Thyroid gland (tissue), 4 donors: Measurements from ENCODE around the gene SLC9B1. TPM values are rescaled to one million over a fixed set of nuclear protein-coding genes. Genes with fewer than 3 reads are reported as not detected.
"Not testable (repeated sequence)": the region's sequence is repeated elsewhere in the genome, so short reads cannot be mapped to it uniquely, and the experiment has no call there.

Experiments
- DNase-seq, 2 donors: peaks; one replicate each; pipeline ENCODE4 v3.0.0-alpha.2; 2019
- H3K27ac ChIP-seq, 3 donors: fragments of 200-600 bp; sonication (generic); 1 replicate in 2 of 3; 2 replicates in 1 of 3; pipeline ENCODE4 v1.5.1; 2016 to 2019; ENCODE audit warnings: mild to moderate bottlenecking in 1 of 3, moderate library complexity in 1 of 3
- H3K27me3 ChIP-seq: fragments of 200-600 bp; sonication (generic); one replicate; pipeline ENCODE4 v1.5.1; 2019
- H3K36me3 ChIP-seq, 2 donors: fragments of 200-600 bp; sonication (generic); one replicate each; pipeline ENCODE4 v1.5.1; 2016 to 2019
- H3K4me1 ChIP-seq, 2 donors: fragments of 200-600 bp; sonication (generic); one replicate each; pipeline ENCODE4 v1.5.1; 2017 to 2019
- H3K4me3 ChIP-seq, 3 donors: fragments of 200-600 bp; sonication (generic); replicated peaks in 1 of 3; 1 replicate in 2 of 3; 2 replicates in 1 of 3; pipeline ENCODE4 v1.5.1; 2016; ENCODE audit warnings: mild to moderate bottlenecking in 1 of 3
- H3K9me3 ChIP-seq: fragments of 200-600 bp; sonication (generic); one replicate; pipeline ENCODE4 v1.5.1; 2017
- POLR2A ChIP-seq, 2 donors: fragments of 450-650 bp; IDR thresholded peaks; one replicate each; pipeline ENCODE4 v1.6.1; 2017; ENCODE audit warnings: antibody characterized with exemption in 2 of 2, mild to moderate bottlenecking in 2 of 2, moderate library complexity in 1 of 2
- WGBS, 2 donors: methylation state at CpG; one replicate each; pipeline ENCODE4 v1.1.5; 2017; 5-methylcytosine and 5-hydroxymethylcytosine counted together
- intact Hi-C: fragments of 100-400 bp; cut with DNase I; formaldehyde crosslinking; loops from one replicate; pipeline ENCODE4 v1.15.1; 2023
- total RNA-seq, 4 donors: library from RNA; depleted of rRNA; stranded (reverse); fragments of >200 nt; gene quantifications; one replicate each; pipeline ENCODE4 v1.2.3, GENCODE V29; 2016
- TF ChIP-seq, protein P1 (sequence below), 6 experiments: fragments of 200-600 bp in 3 of 6; fragments of 450-650 bp in 3 of 6; sonication (generic) in 3 of 6; IDR thresholded peaks; one replicate each; pipeline ENCODE4 v1.5.1; 2016 to 2019; ENCODE audit warnings: antibody characterized with exemption in 6 of 6, mild to moderate bottlenecking in 2 of 6, inconsistent platforms in 1 of 6, moderate library complexity in 1 of 6

Gene SLC9B1
- total RNA-seq, 4 donors from 2014 or later: 0.45 to 1.2 (median 0.79) TPM

DNA sequence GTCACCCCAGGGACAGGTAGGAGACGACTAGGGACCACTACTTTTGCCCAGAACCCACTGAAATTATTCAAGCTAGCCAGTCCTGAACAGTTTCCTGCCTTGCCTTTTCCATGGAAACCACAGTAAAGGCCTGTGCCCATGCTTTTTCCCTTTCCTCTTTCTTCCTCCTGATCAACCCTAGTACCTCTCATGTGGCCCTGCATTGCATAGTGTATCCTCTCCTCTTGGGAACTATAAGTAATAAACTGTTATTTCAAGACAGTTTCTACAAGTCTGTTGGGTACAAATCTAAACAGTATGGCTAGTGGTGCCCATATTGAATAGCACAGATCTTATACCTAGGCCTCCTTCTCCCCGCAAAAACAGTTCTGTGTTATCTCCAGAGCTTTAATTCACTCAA lies 136.2 kb downstream of the SLC9B1 start:
- TF ChIP-seq POLR2A (IDR thresholded peaks at IDR 0.05): no peak
- TF ChIP-seq, protein P1, sequence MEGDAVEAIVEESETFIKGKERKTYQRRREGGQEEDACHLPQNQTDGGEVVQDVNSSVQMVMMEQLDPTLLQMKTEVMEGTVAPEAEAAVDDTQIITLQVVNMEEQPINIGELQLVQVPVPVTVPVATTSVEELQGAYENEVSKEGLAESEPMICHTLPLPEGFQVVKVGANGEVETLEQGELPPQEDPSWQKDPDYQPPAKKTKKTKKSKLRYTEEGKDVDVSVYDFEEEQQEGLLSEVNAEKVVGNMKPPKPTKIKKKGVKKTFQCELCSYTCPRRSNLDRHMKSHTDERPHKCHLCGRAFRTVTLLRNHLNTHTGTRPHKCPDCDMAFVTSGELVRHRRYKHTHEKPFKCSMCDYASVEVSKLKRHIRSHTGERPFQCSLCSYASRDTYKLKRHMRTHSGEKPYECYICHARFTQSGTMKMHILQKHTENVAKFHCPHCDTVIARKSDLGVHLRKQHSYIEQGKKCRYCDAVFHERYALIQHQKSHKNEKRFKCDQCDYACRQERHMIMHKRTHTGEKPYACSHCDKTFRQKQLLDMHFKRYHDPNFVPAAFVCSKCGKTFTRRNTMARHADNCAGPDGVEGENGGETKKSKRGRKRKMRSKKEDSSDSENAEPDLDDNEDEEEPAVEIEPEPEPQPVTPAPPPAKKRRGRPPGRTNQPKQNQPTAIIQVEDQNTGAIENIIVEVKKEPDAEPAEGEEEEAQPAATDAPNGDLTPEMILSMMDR (IDR thresholded peaks at IDR 0.05): no peak
- intact Hi-C loops: no loop called here

DNA sequence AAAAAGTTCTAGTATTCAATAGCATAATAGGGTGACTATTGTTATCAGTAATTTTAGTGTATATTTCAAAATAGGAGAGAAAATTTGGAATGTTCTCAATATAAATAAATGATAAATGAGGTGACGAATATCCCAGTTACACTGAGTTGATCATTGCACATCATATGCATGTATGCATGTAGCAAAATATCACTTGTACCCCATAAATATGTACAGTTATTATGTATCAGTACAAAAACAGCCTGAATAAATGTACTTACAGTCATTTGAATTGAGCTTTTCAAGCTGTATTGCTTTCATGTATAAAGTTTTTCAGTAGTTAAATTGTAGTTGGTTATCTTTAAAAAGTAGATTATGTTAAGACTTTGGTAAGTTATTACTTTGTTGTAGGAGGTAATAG lies 138.2 kb downstream of the SLC9B1 start:
- TF ChIP-seq POLR2A (IDR thresholded peaks at IDR 0.05): no peak
- TF ChIP-seq, protein P1 (IDR thresholded peaks at IDR 0.05): no peak

More for the DNA sequence above, 136.2 kb downstream of the SLC9B1 start:
- Histone ChIP-seq H3K9me3 (no peaks in the 10 kb centered on the region), H3K4me3 (no peak overlapping the region), H3K4me1 (peaks cover 0 to 3% of the 10 kb centered on the region in 2 donors), H3K27me3 (no peaks in the 10 kb centered on the region), H3K27ac (no peak overlapping the region), H3K36me3 (no peaks in the 10 kb centered on the region)
- WGBS, 2 donors: 94 to 99% methylated on average over 2 of the region's 2 CpGs
- DNase-seq: no peak

DNA sequence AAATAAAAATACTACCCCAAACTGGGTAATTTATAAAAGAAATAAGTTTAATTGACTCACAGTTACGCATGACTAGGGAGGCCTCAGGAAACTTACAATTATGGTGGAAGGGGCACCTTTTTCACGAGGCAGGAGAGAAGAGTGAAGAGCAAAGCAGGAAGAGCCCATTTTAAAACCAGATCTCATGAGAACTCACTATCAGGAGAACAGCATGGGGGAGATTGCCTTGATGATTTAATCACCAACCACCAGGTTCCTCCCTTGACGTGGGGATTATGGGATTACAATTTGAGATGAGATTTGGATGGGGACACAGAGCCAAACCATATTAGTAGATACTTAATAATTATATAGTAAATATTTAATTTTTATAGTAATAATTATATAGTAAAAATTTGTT lies 140.6 kb downstream of the SLC9B1 start:
- intact Hi-C loops: no loop called here
- no peaks in the 10 kb centered on the region for H3K9me3 ChIP-seq
- TF ChIP-seq, protein P1 (IDR thresholded peaks at IDR 0.05): no peak
- TF ChIP-seq POLR2A (IDR thresholded peaks at IDR 0.05): no peak
- no peaks in the 10 kb centered on the region for H3K36me3 ChIP-seq
- H3K27me3 ChIP-seq: no peaks in the 10 kb centered on the region
- H3K27ac ChIP-seq: no peak overlapping the region
- no peak overlapping the region for H3K4me3 ChIP-seq
- 92 to 95% methylated on average over 3 of the region's 3 CpGs for WGBS, 2 donors
- peaks cover 0 to 7% of the 10 kb centered on the region in 2 donors for H3K4me1 ChIP-seq
- DNase-seq: no peak

More for the DNA sequence above, 138.2 kb downstream of the SLC9B1 start:
- H3K27ac ChIP-seq: no peak overlapping the region
- H3K27me3 ChIP-seq: no peaks in the 10 kb centered on the region
- intact Hi-C loops: no loop called here
- H3K9me3 ChIP-seq: no peaks in the 10 kb centered on the region
- DNase-seq: no peak
- no peak overlapping the region for H3K4me3 ChIP-seq
- peaks cover 0 to 7% of the 10 kb centered on the region in 2 donors for H3K4me1 ChIP-seq
- WGBS, 2 donors: 94 to 96% methylated on average over 1 of the region's 1 CpG
- no peaks in the 10 kb centered on the region for H3K36me3 ChIP-seq

GRCh38 chr4:102878349-102878748 lies 141.2 kb downstream of the SLC9B1 start:
- H3K9me3 ChIP-seq, H3K27me3 ChIP-seq, H3K4me3 ChIP-seq, DNase-seq, H3K4me1 ChIP-seq, intact Hi-C loops, H3K36me3 ChIP-seq, H3K27ac ChIP-seq: not testable (repeated sequence)
- WGBS, 2 donors: 65% methylated on average over 4 of the region's 4 CpGs

GRCh38 chr4:102877477-102878106 lies 141.9 kb downstream of the SLC9B1 start:
- H3K36me3 ChIP-seq, H3K27me3 ChIP-seq, H3K9me3 ChIP-seq, intact Hi-C loops, H3K4me3 ChIP-seq, DNase-seq, H3K27ac ChIP-seq, H3K4me1 ChIP-seq: not testable (repeated sequence)
- WGBS, 2 donors: 94 to 100% methylated on average over 3 of the region's 3 CpGs

GRCh38 chr4:102871772-102872171 lies 147.7 kb downstream of the SLC9B1 start:
- intact Hi-C loops: no loop called here
- H3K27me3 ChIP-seq: no peaks in the 10 kb centered on the region
- H3K27ac ChIP-seq: no peak overlapping the region
- H3K9me3 ChIP-seq: no peaks in the 10 kb centered on the region
- no peak for DNase-seq
- TF ChIP-seq, protein P1 (IDR thresholded peaks at IDR 0.05): no peak
- TF ChIP-seq POLR2A (IDR thresholded peaks at IDR 0.05): no peak
- WGBS, 2 donors: 88 to 90% methylated on average over 2 of the region's 2 CpGs
- no peak overlapping the region for H3K4me3 ChIP-seq
- H3K36me3 ChIP-seq: no peaks in the 10 kb centered on the region
- peaks cover 7 to 12% of the 10 kb centered on the region in 2 donors for H3K4me1 ChIP-seq
